Endometrial microvascular endothelial cells (primary cell): ENCODE data around the gene ATP6V1C2. TPM values are rescaled to one million over a fixed set of nuclear protein-coding genes. Genes with fewer than 3 reads are reported as not detected.
"Not testable (repeated sequence)": the region's sequence is repeated elsewhere in the genome, so short reads cannot be mapped to it uniquely, and the experiment has no call there.

ENCODE experiments used
- in situ Hi-C: cut with HindIII; loops from 2 replicates; pipeline ENCODE4 v1.10.0; 2017; ENCODE audit warnings: low sequenced_read_pairs, low pct_unique_long_range_greater_than_20kb; ENCODE audit errors: inconsistent ontology term
- total RNA-seq: library from RNA; depleted of rRNA; stranded (reverse); fragments of >200 nt; gene quantifications from one replicate; pipeline ENCODE4 v1.2.3, GENCODE V29; 2015; ENCODE audit errors: inconsistent ontology term

ATP6V1C2 gene
- total RNA-seq, 1 donor from 2014 or later: not detected

DNA sequence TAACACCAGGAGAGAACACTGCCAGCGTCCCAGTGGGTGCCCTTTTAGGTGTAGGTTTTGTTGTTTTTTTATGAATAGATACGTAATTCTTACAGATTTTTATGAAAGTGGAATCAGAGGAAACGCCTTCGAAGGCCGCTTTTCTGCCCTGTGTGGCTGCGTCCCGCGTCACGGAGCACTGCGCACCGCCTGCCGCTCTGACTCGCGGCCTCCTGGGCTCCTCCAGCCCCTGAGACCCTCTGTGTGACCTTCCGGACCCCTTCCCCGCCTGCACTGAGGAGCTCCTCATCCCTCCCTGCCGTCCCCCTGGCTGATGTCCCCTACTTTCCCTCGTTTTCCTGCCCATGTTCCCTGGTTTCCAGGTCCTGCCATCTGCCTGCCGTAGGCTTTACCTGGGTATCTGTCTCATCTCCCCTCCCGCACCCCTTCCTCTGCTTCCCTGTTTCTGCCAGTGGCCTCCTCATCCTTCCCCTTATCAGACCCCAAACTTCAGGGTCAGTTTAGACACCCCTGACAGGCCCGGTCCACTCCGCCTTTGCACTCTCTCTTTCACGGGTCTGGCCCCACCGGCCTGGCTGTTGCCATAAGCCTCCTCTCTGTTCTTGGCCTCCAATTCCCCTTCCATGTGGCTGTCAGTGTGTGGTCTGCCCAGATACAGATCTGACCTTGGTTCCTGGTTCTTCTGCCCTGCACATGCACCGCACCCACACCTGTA, 58.5 kb downstream of the ATP6V1C2 start:
- in situ Hi-C loops: no loop called here

DNA sequence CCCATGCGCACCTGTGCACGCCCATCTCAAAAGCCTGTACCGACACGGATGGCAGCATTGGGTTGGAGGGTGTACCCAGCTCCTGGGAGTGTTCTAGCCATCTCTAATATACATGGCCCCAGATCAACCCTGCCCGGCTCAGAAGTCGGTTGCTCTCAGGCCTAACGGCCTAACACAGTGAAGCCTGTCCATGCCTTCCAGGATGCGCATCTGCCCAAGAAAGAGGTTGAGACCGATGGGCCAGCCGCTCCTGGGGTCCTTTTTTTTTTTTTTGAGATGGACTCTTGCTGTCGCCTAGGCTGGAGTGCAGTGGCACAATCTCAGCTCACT, 59.0 kb downstream of the ATP6V1C2 start:
- in situ Hi-C loops: no loop called here

DNA sequence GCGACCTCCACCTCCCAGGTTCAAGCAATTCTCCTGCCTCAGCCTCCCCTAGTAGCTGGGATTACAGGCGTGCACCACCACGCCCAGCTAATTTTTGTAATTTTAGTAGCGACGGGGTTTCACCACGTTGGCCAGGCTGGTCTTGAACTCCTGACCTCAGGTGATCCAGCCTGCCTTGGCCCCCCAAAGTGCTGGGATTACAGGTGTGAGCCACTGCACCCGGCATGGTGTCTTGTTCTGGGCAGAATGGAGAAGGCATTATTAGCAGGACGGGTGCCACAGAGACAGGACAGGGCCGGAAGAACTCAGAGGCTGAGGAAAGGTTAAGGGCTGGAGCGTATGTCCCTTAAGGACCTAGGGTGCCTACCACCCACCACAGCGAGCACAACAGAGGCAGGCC, 59.4 kb downstream of the ATP6V1C2 start:
- in situ Hi-C loops: not testable (repeated sequence)

DNA sequence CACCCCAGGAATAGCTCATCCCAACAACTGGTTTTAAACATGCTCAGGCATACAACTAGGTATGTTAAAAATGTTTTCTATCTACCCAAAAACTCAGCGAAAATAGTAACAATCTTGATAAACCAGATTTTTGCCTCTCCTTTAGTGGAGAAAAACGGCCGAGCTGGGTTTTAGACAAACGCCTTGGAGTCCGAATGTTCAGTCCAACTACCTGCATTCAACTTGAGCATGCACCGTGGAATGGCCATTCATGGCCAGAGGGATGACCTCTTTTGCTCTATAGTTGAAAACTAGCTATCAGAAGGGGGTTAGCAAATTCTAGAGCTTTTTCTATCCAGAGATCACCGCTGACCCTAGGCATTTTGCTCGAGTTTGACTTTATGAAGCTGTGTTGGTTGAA, 60.3 kb downstream of the ATP6V1C2 start:
- in situ Hi-C loops: no loop called here

DNA sequence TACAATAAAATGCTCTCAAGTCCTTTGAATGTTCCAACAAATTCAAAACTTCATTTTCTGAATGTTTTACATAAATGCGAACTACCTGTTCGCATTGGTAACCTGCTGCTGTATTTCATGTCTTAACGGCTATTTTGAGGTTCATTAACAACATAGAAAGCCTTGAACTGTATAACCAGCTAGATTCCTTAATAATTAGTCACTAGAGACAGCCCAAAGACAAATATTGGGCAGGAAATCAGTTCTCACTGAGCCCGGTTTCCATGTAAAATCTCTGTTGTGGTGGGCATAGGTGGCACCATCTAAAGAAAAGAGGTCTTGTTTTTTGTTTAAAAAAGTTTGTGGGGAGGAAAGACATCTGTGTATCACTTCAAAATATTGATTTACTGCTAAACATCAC, 62.0 kb downstream of the ATP6V1C2 start:
- in situ Hi-C loops: no loop called here

DNA sequence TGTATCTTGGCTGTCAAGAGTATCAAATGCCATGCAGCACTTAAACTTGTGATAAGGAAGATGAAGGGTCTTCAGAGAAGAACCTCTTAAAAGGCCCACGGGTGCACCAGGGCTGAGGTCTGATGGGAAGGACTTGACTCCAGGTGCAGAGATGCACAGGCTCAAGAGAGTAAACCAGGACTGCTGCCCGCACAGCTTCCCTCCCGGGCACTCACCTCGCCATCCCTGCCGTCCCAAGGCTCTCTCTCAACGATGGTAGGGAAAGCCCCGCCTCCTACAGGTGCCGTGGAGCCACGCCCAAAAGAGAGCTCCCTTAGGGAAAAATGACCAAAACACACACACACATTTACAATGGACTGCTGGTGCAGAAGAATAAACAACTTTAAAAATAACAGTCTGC, 63.3 kb downstream of the ATP6V1C2 start:
- in situ Hi-C loops: no loop called here

DNA sequence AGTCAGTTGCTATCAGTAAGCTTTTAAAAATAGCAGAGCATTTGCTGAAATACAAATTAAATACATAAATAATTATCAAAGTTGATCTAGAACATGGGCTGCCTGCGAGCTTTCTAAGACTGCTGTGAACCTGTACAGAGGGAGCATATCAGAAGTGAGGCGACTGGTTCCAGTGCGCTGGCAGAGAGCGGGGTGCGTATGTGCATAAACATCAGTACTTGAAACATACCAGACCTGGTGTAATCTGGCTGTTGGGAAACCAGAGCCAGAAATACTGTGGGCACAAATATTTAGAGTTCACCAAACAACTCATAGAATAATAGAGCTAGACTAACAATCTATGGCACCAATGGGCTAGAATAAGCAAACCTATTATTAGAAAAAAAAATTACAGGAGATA, 63.8 kb downstream of the ATP6V1C2 start:
- in situ Hi-C loops: no loop called here

DNA sequence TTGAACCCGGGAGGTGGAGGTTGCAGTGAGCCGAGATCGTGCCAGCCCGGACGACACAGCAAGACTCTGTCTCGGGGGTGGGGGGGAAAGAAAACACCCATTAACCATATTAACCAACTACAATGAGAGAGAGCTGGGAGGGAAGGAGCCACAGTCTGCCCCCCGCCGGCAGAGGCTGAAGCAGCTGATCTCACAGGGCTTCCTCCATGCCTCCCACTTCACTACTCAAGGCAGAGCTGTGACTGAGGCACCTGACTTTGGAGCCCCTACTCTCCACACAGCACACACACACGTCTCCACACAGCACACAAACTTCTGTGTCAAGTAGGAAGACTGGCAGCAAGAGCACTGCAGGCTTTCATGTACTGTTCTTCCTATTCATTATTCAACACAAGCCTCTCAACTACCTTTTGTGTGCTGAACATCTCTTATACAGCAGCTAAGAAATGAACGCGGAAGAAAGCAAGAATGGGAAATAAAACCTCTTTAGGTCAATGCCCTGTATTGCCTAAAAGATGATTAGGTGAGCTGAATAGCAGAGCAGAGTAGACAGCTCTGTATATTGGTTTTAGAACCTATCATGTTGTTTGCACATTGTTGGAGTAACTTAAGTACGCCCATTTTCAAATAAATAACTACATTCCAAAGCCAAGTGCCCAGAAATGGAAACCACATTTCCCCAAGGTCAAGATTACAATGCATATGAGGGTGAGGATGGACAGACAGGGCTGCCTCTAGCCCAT, 65.0 kb downstream of the ATP6V1C2 start:
- in situ Hi-C loops: no loop called here

DNA sequence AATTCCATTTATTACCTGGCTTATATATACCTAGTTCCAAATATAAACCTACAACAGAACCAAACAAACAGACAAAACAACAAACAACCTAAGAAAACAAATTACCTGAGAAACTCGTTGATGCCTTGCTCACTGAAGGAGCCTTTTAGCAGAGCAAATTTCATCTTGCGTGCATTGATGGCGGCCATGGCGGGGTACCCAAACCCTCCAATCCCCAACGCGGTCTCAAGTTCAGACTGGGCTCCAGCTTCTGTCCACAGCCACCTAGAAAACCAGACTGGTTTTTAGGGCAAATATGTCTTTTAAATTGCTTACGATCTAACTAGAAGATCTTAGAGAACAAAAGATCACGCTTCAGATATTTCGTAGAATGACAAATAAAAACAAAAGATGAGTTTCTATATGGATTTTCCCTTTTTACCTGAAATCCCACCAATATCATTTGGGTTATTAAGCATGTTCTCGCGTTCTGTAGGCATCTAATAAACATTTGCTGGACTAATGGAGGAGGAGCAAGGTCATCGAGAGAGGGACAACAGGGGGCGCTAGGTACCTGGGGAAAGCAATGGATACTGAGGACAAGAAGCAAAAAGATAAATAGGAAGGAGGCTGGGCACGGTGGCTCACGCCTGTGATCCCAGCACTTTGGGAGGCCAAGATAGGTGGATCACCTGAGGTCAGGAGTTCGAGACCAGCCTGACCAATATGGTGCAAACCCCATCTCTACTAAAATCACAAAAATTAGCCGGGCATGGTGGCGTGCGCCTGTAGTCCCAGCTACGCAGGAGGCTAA, 65.9 kb downstream of the ATP6V1C2 start:
- in situ Hi-C loops: no loop called here

DNA sequence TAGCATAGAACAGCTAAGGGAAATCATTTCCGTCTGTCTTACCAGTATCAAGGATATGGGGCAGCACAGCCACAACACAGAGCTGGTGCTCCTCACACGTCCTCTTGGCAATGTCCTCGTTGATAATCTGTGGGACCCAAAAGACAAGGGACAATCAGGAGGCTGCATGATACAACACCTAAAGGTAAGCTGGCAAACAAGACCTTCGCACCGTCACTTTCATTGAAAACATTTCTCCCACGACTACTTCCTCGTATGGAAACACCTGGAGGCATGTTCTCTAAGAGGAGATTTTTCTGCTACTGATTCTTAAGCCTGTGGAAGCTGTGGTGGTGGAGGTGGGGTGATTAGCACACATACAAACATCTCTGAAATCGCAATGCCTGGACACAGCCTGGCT, 67.4 kb downstream of the ATP6V1C2 start:
- in situ Hi-C loops: no loop called here

DNA sequence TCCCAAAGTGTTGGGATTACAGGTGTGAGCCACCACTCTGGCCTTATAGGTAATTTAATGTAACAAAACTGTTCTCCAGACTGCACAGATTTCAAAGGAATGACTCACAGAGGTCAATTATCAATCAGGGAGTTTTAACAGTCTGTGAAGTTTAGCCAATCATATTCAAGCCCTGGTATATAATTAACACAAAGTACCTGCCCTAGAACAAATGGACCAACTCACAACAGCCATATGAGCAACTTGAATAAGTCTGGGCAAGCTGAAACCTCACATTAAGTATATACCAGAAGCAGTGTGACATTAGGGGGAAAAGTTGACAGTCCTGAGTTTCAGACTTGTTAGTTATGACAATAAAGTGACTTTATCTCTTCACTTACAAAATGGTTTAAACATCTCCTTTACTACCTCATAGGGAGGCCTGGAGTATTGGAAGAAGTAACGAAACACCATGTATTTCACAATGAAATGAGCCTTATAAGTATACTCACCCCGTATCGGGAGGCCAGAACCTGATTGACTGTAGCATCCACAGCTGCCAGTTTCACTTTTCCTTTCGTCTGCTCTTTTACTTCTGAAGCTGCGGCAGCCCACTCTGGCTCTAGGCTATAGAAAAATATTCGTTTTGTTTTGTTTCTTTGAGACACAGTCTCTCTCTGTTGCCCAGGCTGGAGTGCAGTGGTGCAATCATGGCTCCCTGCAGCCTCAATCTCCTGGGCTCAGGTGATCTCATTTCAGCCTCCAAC, 69.0 kb downstream of the ATP6V1C2 start:
- in situ Hi-C loops: no loop called here

DNA sequence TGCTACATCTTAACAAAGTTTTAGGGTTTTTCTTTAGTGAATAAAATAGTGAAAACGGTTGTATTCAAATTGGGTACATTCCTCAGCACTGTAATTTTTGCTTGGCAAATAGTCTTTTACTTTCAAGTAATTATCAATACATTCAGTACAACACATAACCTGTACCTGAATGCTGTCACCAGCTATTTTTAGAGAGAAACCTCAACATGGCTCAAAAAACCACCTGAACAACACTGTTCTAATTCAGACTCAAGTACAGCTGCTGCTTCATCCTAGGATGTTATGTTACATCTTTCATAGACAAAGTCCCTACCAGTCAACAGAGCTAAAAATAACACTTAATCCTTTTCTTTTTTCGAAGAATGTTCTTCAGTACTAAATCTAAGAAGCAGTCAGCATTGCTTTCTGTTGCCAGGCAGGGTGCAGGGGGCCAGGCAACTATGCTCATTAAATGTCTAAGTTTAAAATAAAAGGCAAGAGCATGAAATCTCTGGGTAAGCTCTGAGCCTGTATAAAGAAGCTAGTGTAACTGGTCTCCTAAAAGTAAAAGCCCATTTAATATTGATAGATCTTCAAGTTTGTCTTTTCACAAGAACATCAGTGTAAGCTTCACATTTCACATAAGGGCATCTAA, 70.7 kb downstream of the ATP6V1C2 start:
- in situ Hi-C loops: no loop called here

DNA sequence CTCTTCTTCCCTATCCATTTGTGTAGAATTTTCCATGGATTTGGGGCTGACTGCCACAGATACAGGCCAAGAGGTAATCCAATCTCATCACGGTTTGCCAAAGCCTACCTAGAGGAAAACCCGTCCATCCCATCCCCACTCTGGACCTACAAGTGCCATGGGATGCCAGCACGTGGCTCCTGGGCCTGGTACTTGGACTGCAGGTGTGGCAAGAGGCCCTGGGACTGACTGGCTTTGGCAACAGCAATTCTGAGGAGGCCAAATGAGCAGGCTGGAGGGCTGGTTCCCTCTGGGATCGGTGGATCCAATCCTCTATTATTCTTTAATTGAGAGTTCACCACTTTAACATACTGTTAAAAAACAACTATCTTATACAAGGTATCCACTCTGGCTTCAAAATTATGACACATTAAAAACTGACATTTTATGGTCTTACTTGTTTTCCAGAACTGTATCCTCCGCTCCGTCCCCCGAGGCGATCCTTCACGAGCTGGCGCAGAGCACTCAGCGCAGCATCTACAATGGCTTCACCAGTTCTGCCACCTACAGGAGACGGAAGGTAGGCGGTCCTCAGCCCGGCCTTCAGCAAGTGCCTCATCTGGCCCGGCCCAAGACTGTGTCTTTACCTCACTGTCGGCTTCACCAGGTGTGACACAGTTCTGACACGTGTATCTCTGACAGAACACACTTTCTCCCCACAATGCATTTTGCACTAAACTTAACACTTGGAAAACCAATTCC, 71.4 kb downstream of the ATP6V1C2 start:
- in situ Hi-C loops: no loop called here

DNA sequence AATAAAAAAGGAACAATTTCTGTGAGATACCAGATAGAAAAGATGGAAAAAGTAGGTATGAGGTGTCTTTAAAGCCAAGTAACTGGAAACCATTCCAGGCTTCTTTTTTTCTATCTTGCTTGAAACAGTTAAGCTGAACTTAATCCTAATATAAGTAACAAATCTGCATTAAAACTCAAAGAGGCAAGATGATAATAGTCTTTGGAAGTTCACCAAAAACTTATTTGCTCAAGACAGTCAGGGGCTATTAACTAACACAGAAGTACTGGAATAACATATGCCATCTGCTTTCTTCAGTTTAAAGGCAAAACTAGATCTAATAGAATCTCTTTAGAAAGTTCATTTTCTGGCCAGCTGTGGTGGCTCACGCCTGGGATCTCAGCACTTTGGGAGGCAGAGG, 72.4 kb downstream of the ATP6V1C2 start:
- in situ Hi-C loops: no loop called here

DNA sequence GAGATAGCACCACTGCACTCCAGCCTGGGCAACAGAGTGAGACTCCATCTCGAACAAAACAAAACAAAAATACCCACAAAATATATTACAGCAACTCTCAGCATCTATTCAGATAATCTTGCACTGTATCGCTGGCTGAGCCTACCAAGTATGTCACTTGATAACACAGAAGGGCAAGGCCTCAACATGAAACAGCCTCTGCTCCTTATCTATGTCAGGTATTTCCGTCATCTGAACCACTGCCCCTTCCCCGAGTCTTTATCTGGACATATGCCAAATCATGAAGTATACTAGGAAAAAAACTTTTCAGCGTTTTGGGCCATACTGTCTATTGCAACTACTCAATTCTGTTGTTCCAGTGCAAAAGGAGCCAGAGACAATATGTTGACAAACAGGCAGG, 73.4 kb downstream of the ATP6V1C2 start:
- in situ Hi-C loops: no loop called here

DNA sequence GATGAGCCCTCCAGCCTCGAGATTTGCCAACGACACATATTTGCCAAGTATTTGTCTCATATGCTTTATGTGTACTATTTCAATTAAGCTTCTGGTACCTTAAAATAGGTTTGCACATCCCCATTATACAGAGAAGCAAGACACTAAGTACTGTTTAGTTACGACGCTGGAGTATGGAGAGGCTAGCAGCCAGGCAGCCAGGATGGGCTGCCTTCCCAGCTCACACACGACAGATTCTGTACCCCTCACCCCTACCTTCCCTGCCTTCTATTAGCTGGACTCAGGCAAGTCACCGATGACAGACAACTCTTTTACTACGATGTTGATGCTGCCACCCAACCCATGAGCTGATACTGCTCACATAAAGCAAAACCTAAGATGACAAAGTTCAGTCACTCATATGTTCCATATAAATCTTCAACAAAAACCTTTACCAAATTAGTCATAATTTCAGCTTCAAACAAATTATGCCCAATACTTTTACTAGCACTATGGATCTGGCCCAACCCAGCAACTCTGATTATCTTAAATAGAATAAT, 74.1 kb downstream of the ATP6V1C2 start:
- in situ Hi-C loops: no loop called here

DNA sequence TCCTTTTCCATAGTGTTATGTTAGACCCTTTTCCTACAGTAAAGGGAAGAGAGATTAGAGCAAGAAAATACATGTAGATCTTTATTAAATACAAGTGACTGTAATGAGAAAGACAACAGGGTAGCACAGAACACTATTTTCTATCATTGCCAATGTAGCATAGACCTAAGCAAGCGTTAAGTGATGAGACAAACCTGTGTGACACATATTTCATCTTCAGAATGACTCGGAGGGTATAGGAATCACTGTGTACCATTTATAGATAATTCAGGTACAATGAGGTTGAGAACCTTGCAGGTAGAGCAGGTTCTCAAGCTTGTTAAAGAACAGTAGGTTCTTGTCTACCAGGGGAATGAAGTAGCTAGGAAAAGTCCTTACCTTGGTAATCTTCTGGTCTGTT, 75.3 kb downstream of the ATP6V1C2 start:
- in situ Hi-C loops: no loop called here

DNA sequence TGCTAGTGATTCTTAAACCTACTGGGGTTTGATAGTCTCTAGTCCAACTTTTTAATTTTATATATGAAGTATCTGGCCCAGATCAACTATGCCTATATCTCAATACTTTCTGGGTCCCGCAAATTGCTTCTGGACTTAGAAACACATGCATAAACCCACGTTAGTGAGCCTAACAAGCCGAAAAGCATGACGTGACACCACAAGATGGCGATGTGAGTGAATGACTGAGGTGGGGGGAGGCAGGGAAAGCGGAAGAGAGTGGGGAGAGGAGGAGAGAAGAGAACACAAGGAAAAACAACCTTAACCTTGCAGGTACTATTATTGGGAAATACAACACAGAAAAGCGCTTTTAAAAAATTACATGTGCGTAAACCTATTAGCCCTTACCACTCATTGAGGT, 77.4 kb downstream of the ATP6V1C2 start:
- in situ Hi-C loops: no loop called here
